Measurements from ENCODE around the gene DDX41. TPM values are rescaled to one million over a fixed set of nuclear protein-coding genes. Genes with fewer than 3 reads are reported as not detected.

Gene DDX41
- total RNA-seq, 3 donors from 2014 or later (not counting 1 experiment from before 2014, with no cell fraction given) = 66.6 to 106 (median 78.3) TPM

DNA sequence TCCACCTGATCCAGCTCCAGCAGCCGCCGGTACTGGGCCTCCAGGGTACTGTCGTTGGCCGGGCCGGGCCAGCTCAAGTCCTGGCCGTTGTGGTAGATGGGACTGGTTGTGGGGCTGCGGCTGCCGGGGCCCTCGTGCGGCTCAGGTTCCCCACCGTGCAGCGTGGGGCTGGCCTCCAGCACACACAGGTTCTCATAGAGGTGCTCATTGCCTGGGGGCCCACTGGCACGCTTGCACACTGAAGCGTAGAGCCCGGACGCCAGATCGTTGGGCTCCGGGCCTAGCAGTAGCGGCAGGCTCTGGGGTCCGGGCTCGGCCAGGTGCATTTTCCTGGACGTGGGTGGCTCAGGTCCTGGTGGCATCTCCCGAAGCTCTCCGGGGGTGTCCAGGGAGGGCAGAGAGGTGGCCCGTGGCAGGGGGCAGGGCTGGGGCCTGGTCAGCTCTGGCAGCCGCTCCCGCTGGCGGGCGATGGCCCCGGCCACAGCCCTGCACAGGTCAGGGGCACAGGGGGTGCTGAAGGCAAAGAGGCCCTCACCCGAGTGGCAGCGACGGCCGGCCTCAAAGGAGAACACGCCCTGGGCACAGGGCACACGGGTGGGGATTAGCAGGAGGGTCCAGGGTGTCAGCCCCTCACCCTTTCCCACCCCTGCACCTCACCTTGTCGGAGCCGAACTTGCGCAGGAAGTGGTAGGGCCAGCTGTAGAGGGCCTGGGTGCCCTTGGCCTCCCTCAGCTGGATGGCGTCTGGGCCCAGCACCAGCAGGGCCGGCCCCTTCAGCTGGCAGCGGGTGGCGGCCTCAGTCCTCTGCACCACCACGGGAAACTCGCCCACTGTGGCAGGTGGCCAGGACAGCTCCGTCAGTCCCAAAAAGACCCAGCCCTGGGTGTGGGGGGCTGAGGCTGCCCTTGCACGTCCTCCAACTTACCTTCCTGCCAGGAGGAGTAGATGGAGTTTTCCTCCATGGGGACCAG lies 12.4 kb downstream of the DDX41 start:
- Histone ChIP-seq H3K36me3 (ENCODE audit: control insufficient read depth, insufficient read depth, low read length) (no peaks in the 10 kb centered on the region), H3K4me3 (ENCODE audit: low read length) (no peak overlapping the region), H3K9me3 (ENCODE audit: control insufficient read depth, insufficient read depth, low read length) (no peaks in the 10 kb centered on the region), H3K27me3 (ENCODE audit: control insufficient read depth, insufficient read depth, low read length) (no peaks in the 10 kb centered on the region), H3K27ac (ENCODE audit: low read length) (no peak overlapping the region), H3K4me1 (ENCODE audit: control insufficient read depth, insufficient read depth, low read length) (peaks cover 38% of the 10 kb centered on the region)
- TF ChIP-seq, protein P1, sequence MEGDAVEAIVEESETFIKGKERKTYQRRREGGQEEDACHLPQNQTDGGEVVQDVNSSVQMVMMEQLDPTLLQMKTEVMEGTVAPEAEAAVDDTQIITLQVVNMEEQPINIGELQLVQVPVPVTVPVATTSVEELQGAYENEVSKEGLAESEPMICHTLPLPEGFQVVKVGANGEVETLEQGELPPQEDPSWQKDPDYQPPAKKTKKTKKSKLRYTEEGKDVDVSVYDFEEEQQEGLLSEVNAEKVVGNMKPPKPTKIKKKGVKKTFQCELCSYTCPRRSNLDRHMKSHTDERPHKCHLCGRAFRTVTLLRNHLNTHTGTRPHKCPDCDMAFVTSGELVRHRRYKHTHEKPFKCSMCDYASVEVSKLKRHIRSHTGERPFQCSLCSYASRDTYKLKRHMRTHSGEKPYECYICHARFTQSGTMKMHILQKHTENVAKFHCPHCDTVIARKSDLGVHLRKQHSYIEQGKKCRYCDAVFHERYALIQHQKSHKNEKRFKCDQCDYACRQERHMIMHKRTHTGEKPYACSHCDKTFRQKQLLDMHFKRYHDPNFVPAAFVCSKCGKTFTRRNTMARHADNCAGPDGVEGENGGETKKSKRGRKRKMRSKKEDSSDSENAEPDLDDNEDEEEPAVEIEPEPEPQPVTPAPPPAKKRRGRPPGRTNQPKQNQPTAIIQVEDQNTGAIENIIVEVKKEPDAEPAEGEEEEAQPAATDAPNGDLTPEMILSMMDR (IDR thresholded peaks at IDR 0.05) = no peak
- no peaks in the 10 kb centered on the region for H3K9me3 Mint-ChIP-seq
- no peak overlapping the region for H3K27ac Mint-ChIP-seq
- H3K36me3 Mint-ChIP-seq = no peaks in the 10 kb centered on the region
- peaks cover 0 to 10% of the 10 kb centered on the region in 2 donors for H3K27me3 Mint-ChIP-seq (ENCODE audit: low read depth in 2 of 2)
- ATAC-seq = no peak
- no peak overlapping the region for H3K4me3 Mint-ChIP-seq
- intact Hi-C loops (cut with micrococcal nuclease) = no loop called here
- 91% methylated on average over 47 of the region's 47 CpGs for WGBS (ENCODE audit: insufficient coverage)
- peaks cover 3 to 20% of the 10 kb centered on the region in 2 donors for H3K4me1 Mint-ChIP-seq
- DNase-seq = no peak

DNA sequence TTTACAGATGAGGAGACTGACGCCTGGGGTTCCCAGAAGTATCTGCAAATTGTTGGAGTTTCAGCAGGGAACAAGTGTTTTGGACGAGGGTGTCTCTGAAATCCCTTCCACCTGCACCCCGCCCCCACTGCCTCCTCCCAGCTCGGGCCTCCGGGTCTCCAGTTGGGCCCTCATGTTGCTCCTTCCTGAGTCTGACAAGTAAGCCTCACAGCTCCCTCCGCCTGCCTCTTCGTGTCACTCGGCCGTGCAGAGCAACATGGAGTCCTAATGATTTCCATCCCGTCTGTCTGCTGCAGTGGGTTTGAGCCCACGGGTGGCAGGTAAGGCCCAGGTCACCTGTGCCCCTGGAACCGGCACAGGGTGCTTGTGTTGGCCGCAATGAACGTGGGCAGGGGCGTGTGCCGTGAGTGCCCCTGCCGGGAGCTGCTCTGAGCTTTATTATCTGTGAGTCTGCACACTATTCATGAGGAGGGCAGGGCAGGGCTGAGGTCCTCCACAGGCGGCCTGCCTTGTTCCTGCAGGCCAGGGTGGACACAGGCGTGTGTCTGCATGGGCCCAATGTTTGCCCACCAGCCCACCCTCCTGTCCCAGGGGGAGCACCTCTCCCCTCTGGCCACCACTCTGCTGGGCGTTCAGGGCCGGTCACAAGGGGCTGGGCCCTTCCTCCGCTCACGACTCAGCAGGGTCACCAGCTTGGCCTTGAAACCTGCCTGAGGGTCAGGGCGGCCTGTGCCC lies 13.2 kb downstream of the DDX41 start:
- H3K27ac Mint-ChIP-seq = no peak overlapping the region
- ATAC-seq (no peak), DNase-seq (no peak)
- Histone ChIP-seq H3K9me3 (ENCODE audit: control insufficient read depth, insufficient read depth, low read length) (no peaks in the 10 kb centered on the region), H3K4me1 (ENCODE audit: control insufficient read depth, insufficient read depth, low read length) (peaks cover 31% of the 10 kb centered on the region), H3K36me3 (ENCODE audit: control insufficient read depth, insufficient read depth, low read length) (no peaks in the 10 kb centered on the region), H3K27me3 (ENCODE audit: control insufficient read depth, insufficient read depth, low read length) (peaks cover 1% of the 10 kb centered on the region), H3K27ac (ENCODE audit: low read length) (no peak overlapping the region), H3K4me3 (ENCODE audit: low read length) (no peak overlapping the region)
- H3K36me3 Mint-ChIP-seq = no peaks in the 10 kb centered on the region
- H3K9me3 Mint-ChIP-seq = no peaks in the 10 kb centered on the region
- WGBS (ENCODE audit: insufficient coverage) = 88% methylated on average over 24 of the region's 24 CpGs
- H3K27me3 Mint-ChIP-seq (ENCODE audit: low read depth in 2 of 2) = peaks cover 5 to 14% of the 10 kb centered on the region in 2 donors
- TF ChIP-seq, protein P1 (IDR thresholded peaks at IDR 0.05) = no peak
- no peak overlapping the region for H3K4me3 Mint-ChIP-seq
- intact Hi-C loops (cut with micrococcal nuclease) = no loop called here
- peaks cover 8 to 20% of the 10 kb centered on the region in 2 donors for H3K4me1 Mint-ChIP-seq

DNA sequence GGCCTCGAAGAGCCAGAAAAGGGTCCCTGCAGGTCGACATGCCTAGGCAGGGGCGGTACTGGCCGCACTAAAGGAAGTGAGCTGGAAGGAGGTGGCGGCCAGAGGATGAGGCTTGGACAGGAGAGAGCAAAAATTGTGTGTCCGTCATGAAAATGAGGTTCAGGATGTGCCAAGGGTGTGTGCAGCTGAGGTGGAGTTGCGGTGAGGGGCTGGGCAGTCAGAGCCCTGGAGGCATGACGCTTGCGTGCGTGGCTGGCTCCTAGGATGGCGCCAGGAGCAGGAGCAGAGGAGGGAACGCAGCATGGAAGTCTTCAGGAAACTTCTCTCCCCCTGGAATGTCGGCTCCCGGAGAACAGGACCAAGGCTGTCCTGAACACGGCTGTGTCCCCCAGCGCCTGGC lies 13.9 kb downstream of the DDX41 start:
- 85% methylated on average over 16 of the region's 16 CpGs for WGBS (ENCODE audit: insufficient coverage)
- H3K9me3 ChIP-seq (ENCODE audit: control insufficient read depth, insufficient read depth, low read length) = no peaks in the 10 kb centered on the region
- no peak overlapping the region for H3K4me3 Mint-ChIP-seq
- ATAC-seq (no peak), DNase-seq (no peak)
- no peaks in the 10 kb centered on the region for H3K9me3 Mint-ChIP-seq
- H3K4me1 ChIP-seq (ENCODE audit: control insufficient read depth, insufficient read depth, low read length) = peaks cover 31% of the 10 kb centered on the region
- H3K27ac Mint-ChIP-seq = no peak overlapping the region
- TF ChIP-seq, protein P1 (IDR thresholded peaks at IDR 0.05) = no peak
- no peak overlapping the region for H3K4me3 ChIP-seq (ENCODE audit: low read length)
- H3K36me3 ChIP-seq (ENCODE audit: control insufficient read depth, insufficient read depth, low read length) = no peaks in the 10 kb centered on the region
- no peak overlapping the region for H3K27ac ChIP-seq (ENCODE audit: low read length)
- H3K27me3 Mint-ChIP-seq (ENCODE audit: low read depth in 2 of 2) = peaks cover 10 to 17% of the 10 kb centered on the region in 2 donors
- H3K27me3 ChIP-seq (ENCODE audit: control insufficient read depth, insufficient read depth, low read length) = peaks cover 5% of the 10 kb centered on the region
- peaks cover 14 to 25% of the 10 kb centered on the region in 2 donors for H3K4me1 Mint-ChIP-seq
- intact Hi-C loops (cut with micrococcal nuclease) = no loop called here
- H3K36me3 Mint-ChIP-seq = no peaks in the 10 kb centered on the region
